Stimulated activated CD8-positive, alpha-beta memory T cell treated with anti-CD3 and anti-CD28 coated beads, Interleukin-12 subunit alpha, Interleukin-12 subunit beta, amount 100 ng/mL, for 24 hours (primary cell): ENCODE results near the gene CHST6.
"Not testable (repeated sequence)": the region's sequence is repeated elsewhere in the genome, so short reads cannot be mapped to it uniquely, and the experiment has no call there.

Source experiments
- DNase-seq: peaks from one replicate; pipeline ENCODE4 v3.0.0-alpha.2; 2020; ENCODE audit errors: extremely low read depth

The CHST6 gene

DNA sequence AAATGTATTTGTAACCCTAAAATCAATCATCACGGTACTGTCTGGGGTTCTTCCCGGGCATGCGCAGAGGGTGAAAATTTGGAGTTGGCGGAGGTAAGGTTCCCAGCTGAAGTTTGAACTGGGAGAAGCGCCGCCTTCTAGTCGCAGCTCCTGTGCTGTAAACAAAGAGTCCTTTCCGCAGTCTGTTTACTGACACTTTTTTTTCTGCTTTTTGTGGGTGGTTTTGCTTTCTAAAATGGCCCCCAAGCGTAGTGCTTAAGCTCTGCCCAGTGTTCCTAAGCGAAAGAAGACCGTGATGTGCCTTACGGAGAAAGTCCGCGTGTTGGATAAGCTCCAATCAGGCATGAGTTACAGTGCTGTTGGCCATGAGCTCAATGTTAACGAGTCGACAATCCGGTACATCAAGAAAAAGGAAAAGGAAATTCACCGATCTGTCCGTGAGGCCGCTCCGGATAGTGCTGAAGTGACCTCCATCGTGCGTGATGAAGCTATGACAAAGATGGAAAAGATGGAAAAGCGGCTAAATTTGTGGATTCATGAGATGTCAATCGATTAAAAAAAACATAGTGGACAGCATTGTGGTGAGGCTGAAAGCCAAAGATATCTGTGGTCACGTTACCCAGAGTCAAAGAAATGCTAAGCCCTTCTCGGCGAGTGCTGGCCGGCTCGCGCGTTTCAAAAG, 61.4 kb downstream of the CHST6 start:
- DNase-seq = no peak

DNA sequence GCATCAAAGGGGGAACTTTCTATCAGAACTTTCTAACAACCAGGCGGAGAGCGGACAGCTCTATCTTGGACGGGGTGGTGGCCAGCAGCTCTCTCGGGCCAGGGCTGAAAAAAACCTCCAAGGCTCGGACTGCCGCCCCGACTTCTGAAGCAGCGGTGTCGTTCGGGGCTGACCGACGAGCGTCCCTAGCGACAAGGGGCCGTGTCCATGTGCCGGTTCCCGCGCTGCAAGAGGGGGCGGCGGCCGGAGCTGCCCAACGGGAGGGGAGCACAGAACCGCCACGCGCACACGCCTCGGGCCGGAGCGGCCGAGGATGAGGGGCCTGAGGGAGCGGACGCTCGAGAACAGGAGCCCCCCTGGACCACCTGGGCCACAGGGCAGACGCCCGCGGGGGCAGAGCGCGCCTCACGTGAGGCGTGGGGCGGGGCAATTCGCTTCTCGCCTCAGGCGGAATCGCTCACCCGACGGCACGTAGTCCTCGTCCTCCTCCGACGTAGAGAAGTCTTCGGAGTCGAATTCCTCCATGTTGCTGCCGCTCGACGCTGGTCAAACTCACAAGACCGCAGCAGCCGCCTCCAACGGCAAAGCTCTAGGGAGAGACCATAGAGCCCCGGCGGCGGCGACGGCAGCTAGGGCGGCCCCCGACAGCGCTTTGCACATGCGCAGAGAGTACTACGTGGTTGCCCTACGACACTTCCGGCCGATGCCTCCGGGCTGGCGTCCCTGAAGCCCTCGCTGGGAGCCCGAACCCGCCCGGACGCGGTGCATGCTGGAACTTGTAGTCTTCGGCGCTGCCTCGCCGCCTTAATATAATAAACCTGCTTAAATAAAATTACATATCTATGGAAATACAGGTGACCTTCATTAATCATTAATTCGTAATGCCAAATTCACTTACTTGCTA, 62.2 kb downstream of the CHST6 start, which contains the start of gene CFDP1:
Gene CFDP1 (minus strand): TSS at position 676 of the 904 bp plus-strand sequence. CDS start 151 bp downstream, at position 525.
- DNase-seq = peak; percentile 92

DNA sequence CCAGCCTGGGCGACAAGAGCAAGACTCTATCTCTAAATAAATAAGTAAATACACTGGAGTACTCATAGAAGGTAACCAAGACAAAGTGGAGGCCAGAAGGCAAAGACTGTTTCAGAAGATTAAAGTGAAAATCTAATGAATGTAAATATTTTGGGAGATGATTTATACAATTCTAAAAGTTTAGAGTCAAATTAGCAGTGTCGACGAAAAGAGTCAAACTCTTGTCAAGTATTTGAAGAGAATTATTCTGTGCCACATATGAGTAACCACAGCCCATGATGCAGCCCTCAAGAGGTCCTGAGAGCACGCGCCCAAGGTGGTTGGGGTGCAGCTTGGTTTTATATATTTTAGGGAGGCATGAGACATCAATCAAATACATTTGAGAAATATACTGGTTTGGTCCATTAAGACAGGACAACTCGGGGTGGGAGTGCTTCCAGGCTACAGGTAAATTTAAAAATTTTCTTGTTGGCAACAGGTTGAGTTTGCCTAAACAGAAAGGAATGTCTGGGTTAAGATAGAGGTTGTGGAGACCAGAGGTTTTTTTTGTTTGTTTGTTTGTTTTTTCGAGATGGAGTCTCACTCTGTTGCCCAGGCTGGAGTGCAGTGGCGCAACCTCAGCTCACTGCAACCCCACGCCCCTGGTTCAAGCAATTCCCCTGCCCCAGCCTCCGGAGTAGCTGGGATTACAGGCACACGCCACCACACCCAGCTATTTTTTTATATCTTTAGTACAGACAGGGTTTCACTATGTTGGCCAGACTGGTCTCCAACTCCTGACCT, 65.4 kb downstream of the CHST6 start:
- no peak for DNase-seq

- not testable (repeated sequence) for DNase-seq
Measured at GRCh38 chr16:75426524-75426923, 68.7 kb downstream of the CHST6 start.

DNA sequence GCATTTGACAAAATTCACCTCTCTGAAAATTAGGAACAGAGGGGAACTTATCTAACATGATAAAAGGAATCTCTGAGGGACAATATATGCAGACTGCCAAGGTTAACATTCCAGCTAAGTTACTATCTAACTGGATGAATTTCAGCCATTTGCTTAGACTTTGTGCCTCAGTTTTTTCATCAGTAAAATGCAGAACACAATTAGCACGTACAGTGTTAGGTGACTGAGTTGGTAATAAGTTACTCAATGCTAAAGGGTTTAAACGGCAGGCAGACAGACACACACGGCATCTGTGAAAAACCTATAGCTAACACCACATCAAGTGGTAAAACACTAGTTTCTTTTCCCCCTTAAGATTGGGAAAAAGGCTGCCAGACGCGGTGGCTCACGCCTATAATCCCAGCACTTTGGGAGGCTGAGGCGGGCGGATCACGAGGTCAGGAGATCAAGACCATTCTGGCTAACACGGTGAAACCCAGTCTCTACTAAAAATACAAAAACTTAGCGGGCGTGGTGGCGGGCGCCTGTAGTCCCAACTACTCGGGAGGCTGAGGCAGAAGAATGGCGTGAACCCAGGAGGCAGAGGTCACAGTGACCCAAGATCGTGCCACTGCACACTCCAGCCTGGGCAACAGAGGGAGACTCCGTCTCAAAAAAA, 71.0 kb downstream of the CHST6 start:
- DNase-seq = not testable (repeated sequence)

- DNase-seq = no peak
Measured at GRCh38 chr16:75423723-75424104, 71.5 kb downstream of the CHST6 start.
